SU-DHL-6 (cell line): Measurements from ENCODE around the gene L3MBTL4.

ENCODE experiments used
- CTCF ChIP-seq: fragments of 200-600 bp; sonication (generic); IDR thresholded peaks from one replicate; pipeline ENCODE4 v1.5.1; 2017; ENCODE audit warnings: antibody characterized with exemption, mild to moderate bottlenecking, low read length, moderate library complexity; ENCODE audit not compliant: insufficient read depth, poor library complexity, severe bottlenecking
- EZH2phosphoT487 ChIP-seq: fragments of 200-600 bp; sonication (generic), shearing (Covaris generic); conservative IDR thresholded peaks from 2 replicates; pipeline ENCODE4 v1.6.1; 2018; ENCODE audit warnings: mild to moderate bottlenecking, antibody characterized with exemption, low read length, moderate library complexity, mixed read lengths

GRCh38 chr18:6397931-6398566 lies 16.7 kb downstream of the L3MBTL4 start:
- TF ChIP-seq CTCF (no peak), EZH2phosphoT487 (no peak)
